GM19035 (cell line): ENCODE measurements around the gene SIL1.
"Not testable (repeated sequence)": the region's sequence is repeated elsewhere in the genome, so short reads cannot be mapped to it uniquely, and the experiment has no call there.

Experiments
- ATAC-seq: cut with Tn5 transposase; IDR thresholded peaks from one replicate; pipeline ENCODE4 v1.9.1; 2021; ENCODE audit not compliant: unreplicated experiment

Gene SIL1

GRCh38 chr5:138927979-138928378 is 270.2 kb downstream of the SIL1 start:
- ATAC-seq, result no peak

GRCh38 chr5:138927544-138927943 is 270.6 kb downstream of the SIL1 start:
- ATAC-seq, result no peak

- ATAC-seq, result no peak
Measured at GRCh38 chr5:138926688-138927448, 271.3 kb downstream of the SIL1 start.

- ATAC-seq, result no peak
Measured at GRCh38 chr5:138926257-138926656, 271.9 kb downstream of the SIL1 start.

GRCh38 chr5:138925090-138925635 is 273.0 kb downstream of the SIL1 start:
- no peak for ATAC-seq

GRCh38 chr5:138922494-138922893 is 275.7 kb downstream of the SIL1 start:
- no peak for ATAC-seq

- ATAC-seq, result not testable (repeated sequence)
Measured at GRCh38 chr5:138921362-138921761, 276.8 kb downstream of the SIL1 start.

- no peak for ATAC-seq
Measured at GRCh38 chr5:138920181-138920580, 278.0 kb downstream of the SIL1 start.

GRCh38 chr5:138918686-138919085 is 279.5 kb downstream of the SIL1 start:
- no peak for ATAC-seq

- no peak for ATAC-seq
Measured at GRCh38 chr5:138914338-138914737, 283.8 kb downstream of the SIL1 start.

- no peak for ATAC-seq
Measured at GRCh38 chr5:138913773-138914172, 284.4 kb downstream of the SIL1 start.

- ATAC-seq, result no peak
Measured at GRCh38 chr5:138912093-138912492, 286.1 kb downstream of the SIL1 start.

GRCh38 chr5:138911441-138911840 is 286.7 kb downstream of the SIL1 start:
- no peak for ATAC-seq

GRCh38 chr5:138910546-138911185 is 287.5 kb downstream of the SIL1 start:
- no peak for ATAC-seq

- no peak for ATAC-seq
Measured at GRCh38 chr5:138909734-138910133, 288.4 kb downstream of the SIL1 start.

GRCh38 chr5:138905541-138905940 is 292.6 kb downstream of the SIL1 start:
- ATAC-seq, result no peak

- no peak for ATAC-seq
Measured at GRCh38 chr5:138903130-138903775, 294.9 kb downstream of the SIL1 start.

- ATAC-seq, result no peak
Measured at GRCh38 chr5:138901716-138902115, 296.5 kb downstream of the SIL1 start.

- ATAC-seq, result no peak
Measured at GRCh38 chr5:138900281-138900965, 297.7 kb downstream of the SIL1 start.

- ATAC-seq, result no peak
Measured at GRCh38 chr5:138898742-138899141, 299.4 kb downstream of the SIL1 start.

- no peak for ATAC-seq
Measured at GRCh38 chr5:138898299-138898698, 299.9 kb downstream of the SIL1 start.
